Measurements from ENCODE around the gene ARHGEF1. TPM values are rescaled to one million over a fixed set of nuclear protein-coding genes. Genes with fewer than 3 reads are reported as not detected.
"Not testable (repeated sequence)": the region's sequence is repeated elsewhere in the genome, so short reads cannot be mapped to it uniquely, and the experiment has no call there.

Gene ARHGEF1
- polyA plus RNA-seq, 5 donors: 51.2 to 86.8 (median 78.4) TPM

DNA sequence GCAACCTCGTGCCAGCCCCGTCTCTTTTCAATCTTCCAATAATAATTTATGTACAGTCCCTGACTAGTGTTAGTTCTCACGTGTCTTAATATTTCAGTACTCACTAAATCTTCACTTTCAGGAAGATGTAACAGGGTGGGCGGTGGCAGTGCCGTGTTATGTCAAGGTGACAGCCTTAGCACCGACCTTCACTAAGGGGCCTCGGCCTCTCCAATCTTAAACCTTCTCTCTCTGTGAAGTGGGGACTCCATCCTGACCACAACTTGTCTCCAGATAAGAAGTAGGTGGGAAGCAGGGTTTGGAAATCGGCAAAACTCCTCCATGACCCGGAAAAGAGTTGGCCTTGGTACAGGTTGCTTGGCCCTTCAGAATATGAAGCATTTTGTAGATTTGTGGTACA is 21.1 kb upstream of the ARHGEF1 start:
- DNase-seq: no peak

DNA sequence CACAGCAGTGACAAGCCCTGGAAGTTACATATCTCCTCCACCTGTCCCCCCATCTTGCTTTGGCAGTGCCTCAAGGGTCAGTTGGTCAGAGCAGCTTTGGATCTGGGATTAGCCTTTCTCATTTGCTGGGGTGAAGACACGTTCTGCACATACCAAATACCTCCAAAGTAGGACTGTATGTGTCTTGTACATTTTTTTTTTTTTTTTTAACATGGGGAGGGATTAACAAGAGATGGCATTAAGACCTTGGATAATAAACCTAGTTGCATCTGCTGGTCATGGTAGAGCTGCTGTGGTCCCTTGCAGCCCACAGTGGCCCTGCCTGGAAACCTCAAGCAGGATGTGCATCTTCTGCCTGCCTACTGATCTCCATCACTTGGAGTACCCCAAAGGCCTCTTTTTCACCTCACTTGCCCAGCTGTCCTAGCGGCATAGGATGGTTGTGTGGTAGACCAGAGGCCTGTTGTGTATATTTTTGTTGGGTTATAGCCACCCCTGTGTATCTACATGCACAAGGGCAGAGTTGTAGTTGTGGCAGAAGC is 20.5 kb upstream of the ARHGEF1 start:
- no peak for DNase-seq

- no peak for DNase-seq
Measured at GRCh38 chr19:41863209-41863931, 19.6 kb upstream of the ARHGEF1 start.

GRCh38 chr19:41864374-41864773 is 18.6 kb upstream of the ARHGEF1 start:
- DNase-seq: no peak

- no peak for DNase-seq
Measured at GRCh38 chr19:41866284-41866683, 16.7 kb upstream of the ARHGEF1 start.

DNA sequence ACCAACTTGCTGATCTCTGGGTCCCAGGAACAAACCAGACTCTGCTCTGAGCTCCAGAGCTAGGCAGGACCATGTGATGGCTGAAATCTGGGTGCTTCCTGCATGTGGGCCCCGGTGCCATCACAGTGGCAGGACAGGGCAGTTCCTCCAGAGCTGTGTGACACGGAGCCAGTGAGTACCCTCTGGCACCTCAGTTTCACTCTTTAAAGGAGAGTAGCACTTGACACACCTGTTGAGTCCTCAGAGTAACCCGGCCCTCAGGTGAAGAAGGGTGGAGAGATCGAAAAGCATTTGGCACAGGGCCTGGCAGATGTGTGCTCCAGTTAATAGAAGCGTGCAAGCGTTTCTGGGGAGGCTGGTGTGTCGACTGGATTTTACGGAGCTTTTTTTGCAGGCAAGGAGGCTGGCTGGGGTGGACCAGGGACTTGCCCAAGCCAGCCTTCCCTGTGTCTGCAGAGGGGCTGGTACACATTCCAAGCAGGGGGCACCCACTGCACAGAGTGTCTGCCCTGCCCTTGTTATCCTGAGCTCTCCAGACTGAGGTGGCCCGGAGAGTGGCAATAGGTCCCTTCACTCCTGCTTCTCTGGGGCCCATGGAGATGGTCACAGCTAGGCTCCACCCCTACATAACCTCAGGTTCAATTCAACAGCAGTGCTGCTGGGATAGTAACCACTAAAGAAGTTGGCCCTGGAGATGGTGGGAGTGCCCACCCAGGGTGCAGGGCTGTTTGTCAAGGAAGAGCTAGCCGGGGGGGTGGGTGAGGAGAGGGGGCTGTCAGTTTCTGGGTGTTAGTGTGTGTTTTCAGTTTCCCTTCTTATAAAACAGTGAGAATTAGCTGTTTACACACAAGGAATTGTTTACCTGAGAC is 14.6 kb upstream of the ARHGEF1 start:
- DNase-seq: no peak

DNA sequence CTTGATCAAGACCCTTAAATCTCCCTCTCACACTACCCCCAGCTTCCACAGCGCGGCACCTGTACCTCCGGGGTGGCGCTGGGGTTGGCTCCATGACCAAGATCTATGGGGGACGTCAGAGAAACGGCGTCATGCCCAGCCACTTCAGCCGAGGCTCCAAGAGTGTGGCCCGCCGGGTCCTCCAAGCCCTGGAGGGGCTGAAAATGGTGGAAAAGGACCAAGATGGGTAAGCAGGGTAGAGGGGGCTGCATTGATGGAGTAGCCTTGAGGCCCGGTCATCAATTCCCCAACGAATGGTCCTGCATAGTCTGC is 14.0 kb upstream of the ARHGEF1 start:
- DNase-seq: no peak

DNA sequence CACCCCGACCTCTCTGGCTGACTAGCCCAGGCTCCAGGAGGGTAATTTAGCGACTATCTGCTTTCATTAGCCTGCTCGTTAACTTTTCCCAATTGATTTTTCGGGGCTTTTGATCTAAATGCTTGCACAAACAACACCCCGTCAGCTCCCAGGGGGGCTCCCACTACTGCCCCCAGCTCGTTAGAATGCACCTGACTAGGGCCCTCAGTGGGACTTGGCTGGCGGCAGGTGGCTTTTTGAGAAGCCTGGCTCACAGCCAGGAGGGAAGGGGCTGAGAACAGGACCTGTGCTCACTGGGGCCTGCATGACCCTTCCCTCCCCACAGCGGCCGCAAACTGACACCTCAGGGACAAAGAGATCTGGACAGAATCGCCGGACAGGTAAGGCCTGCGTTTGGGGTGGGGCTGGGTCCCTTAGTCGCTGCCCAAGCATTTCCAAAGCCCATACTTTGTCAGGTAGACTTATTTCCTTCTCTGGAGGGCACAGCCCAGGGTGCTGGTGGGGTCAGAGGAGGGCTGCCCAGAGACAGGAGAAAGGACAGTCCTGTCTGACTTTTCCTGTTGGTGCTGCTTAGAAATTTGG is 13.5 kb upstream of the ARHGEF1 start:
- no peak for DNase-seq

GRCh38 chr19:41870401-41870873 is 12.5 kb upstream of the ARHGEF1 start:
- no peak for DNase-seq

GRCh38 chr19:41871573-41872383 is 11.2 kb upstream of the ARHGEF1 start:
- DNase-seq: no peak

DNA sequence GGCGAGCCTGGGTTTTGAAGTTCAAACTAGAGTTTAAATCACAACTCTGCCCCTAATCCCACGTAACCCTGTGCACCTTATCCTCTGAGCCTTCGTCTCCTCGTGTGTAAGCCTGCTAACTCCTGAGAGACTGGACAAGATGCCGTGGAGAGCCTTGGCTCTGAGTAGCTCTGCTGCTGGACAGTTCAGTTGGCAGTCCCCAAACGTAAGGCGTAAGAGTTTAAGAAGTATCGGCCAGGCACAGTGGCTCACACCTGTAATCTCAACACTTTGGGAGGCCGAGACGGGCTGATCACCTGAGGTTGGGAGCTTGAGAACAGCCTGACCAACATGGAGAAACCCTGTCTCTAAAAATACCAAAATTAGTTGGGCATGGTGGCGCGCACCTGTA is 10.6 kb upstream of the ARHGEF1 start:
- no peak for DNase-seq

GRCh38 chr19:41872775-41873647 is 10.0 kb upstream of the ARHGEF1 start:
- no peak for DNase-seq

- DNase-seq: not testable (repeated sequence)
Measured at GRCh38 chr19:41875973-41876372, 7.0 kb upstream of the ARHGEF1 start.

- no peak for DNase-seq
Measured at GRCh38 chr19:41876847-41877832, 5.8 kb upstream of the ARHGEF1 start, which contains the start of gene CD79A. Gene CD79A, plus strand, starts transcription at chr19:41877279. Its CDS starts 26 bp downstream, at chr19:41877305.

DNA sequence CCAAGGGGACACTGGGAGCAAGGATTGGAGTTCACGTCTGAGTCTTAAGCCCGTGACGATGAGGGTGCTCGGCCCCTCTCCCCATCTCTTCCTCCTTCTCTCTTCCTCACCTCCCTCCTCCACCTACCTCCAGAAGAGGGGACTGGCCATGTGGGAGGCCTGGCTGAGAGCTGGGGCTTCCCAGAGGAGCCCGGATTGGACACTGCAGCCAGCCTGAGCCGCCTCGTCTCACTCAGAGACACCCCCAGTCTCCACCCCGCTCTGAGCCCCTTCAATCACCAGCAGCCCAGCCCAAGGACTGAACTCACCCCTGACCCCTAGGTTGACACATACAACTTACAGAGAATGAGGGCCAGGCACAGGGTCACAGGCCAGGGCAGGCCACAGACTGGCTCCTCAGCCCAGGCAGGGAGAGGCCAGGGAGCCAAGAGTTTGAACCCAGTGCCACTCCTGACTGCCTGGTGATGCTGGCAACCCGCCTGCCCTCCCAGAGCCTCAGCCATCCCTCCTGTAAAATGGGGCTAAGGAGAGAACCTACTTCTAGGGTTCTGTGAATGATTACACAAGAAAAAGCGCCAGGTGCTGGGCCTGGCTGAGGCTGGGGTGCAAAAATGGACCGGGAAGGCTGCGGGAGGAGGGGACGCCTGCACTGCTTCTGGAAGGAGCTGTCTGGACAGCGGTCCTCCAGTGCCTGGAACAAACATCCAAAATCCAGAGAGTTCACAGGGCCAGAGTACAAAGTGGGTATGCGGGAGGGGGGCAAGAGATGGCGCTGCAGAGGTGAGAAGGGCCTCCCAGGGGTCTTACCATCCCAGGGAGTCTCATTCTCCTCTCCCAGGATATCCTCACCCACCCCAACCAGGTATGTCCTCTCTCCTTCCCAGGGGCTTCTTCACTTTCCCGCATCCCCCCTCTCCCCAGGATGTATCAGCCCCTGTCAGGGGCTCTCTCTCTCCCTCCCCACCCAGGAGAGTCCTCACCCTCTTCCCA is 4.8 kb upstream of the ARHGEF1 start:
- DNase-seq: no peak

DNA sequence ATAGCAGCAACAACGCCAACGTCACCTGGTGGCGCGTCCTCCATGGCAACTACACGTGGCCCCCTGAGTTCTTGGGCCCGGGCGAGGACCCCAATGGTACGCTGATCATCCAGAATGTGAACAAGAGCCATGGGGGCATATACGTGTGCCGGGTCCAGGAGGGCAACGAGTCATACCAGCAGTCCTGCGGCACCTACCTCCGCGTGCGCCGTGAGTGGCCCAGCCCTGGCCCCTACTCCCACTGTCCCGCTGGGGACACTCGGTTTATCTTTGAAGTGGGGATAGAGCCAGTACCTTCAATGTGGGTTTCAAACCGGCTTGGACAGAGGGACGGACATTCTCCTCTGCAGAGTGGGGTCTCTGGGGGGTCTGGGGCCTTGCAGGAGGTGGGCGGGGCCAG is 3.9 kb upstream of the ARHGEF1 start:
- no peak for DNase-seq

DNA sequence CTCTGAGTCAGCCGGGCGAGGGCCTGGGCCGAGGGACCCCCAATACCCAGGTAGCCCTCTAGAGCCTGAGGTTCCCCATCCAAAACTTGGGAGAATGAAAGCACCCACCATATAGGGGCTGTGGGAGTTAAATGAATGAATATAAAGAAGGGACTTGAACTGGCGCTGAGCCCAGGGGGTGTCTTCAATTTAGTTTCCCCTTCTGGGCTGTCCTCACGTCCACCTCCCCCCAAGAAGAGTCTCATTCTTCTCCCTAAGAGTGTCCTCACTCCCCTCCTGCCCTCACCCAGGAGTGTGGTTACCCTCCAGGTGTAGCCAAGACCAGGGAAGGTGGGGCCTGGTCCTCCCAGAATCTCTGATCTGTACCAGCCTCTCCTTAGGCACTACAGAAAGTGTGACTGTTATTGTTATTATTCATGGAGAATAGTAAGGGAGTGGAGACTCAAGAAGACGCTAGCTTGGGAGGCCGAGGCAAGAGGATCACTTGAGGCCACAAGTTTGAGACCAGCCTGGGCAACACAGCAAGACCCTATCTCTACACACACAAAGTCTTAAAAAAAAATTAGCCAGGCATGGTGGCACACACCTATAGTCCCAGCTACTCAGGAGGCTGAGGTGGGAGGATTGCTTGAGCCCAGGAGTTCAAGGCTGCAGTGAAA is 3.2 kb upstream of the ARHGEF1 start:
- no peak for DNase-seq

Measured in right lung (tissue), 5 donors.